ENCODE data around the gene TTC16.

TTC16 gene

GRCh38 chr9:127715470-127716337 lies at the start of gene TTC16, which contains the start of gene PTRH1:
TTC16 (plus strand) TSS chr9:127716079; CDS start chr9:127716146, 67 bp downstream.
PTRH1 (minus strand) TSS chr9:127715663; CDS start chr9:127715639, 24 bp downstream.
- DNase-seq, result peak; percentile 90 to 96

GRCh38 chr9:127667127-127667844 lies 48.6 kb upstream of the TTC16 start:
- DNase-seq, result no peak

- no peak for DNase-seq
Observed at GRCh38 chr9:127667906-127668305, 48.0 kb upstream of the TTC16 start.

GRCh38 chr9:127673234-127673633 lies 42.6 kb upstream of the TTC16 start:
- no peak for DNase-seq

GRCh38 chr9:127676638-127677037 lies 39.2 kb upstream of the TTC16 start:
- DNase-seq, result no peak

GRCh38 chr9:127679506-127679905 lies 36.4 kb upstream of the TTC16 start:
- DNase-seq, result no peak

- no peak for DNase-seq
Observed at GRCh38 chr9:127680226-127680625, 35.7 kb upstream of the TTC16 start.

GRCh38 chr9:127680846-127681245 lies 35.0 kb upstream of the TTC16 start:
- DNase-seq, result no peak

- no peak for DNase-seq
Observed at GRCh38 chr9:127682351-127683136, 33.3 kb upstream of the TTC16 start.

GRCh38 chr9:127683723-127684122 lies 32.2 kb upstream of the TTC16 start:
- no peak for DNase-seq

- DNase-seq, result peak in 1 of 2 experiments; percentile 13
Observed at GRCh38 chr9:127684576-127684975, 31.3 kb upstream of the TTC16 start.

GRCh38 chr9:127686461-127687393 lies 29.2 kb upstream of the TTC16 start:
- no peak for DNase-seq

GRCh38 chr9:127689329-127690000 lies 26.4 kb upstream of the TTC16 start:
- no peak for DNase-seq

GRCh38 chr9:127690735-127691134 lies 25.1 kb upstream of the TTC16 start:
- no peak for DNase-seq

GRCh38 chr9:127692071-127692470 lies 23.8 kb upstream of the TTC16 start:
- no peak for DNase-seq

GRCh38 chr9:127693143-127693542 lies 22.7 kb upstream of the TTC16 start:
- no peak for DNase-seq

GRCh38 chr9:127693697-127694096 lies 22.2 kb upstream of the TTC16 start:
- no peak for DNase-seq

GRCh38 chr9:127694890-127695720 lies 20.8 kb upstream of the TTC16 start:
- DNase-seq, result no peak

GRCh38 chr9:127697575-127697974 lies 18.3 kb upstream of the TTC16 start:
- DNase-seq, result no peak

- DNase-seq, result no peak
Observed at GRCh38 chr9:127698386-127698785, 17.5 kb upstream of the TTC16 start.
